ENCODE data around the gene POLA2. TPM values are rescaled to one million over a fixed set of nuclear protein-coding genes. Genes with fewer than 3 reads are reported as not detected.

POLA2 gene
- total RNA-seq, 1 experiment from 2014 or later = 37.7 TPM

- DNase-seq = no peak
- no peak overlapping the region for H3K4me3 Mint-ChIP-seq
Observed at GRCh38 chr11:65310215-65310614, 48.5 kb downstream of the POLA2 start.

More at GRCh38 chr11:65310215-65310614, 48.5 kb downstream of the POLA2 start:
- H4K5ac ChIP-seq (ENCODE audit: insufficient read length, low read depth, low read length) = no peak overlapping the region
- no peak overlapping the region for H3K4me2 ChIP-seq (ENCODE audit: insufficient read depth, insufficient read length, low read length)
- H4K91ac ChIP-seq (ENCODE audit: insufficient read length, low read depth, low read length) = no peak overlapping the region
- no peak overlapping the region for H2BK15ac ChIP-seq (ENCODE audit: low read depth, low read length)
- H3K27me3 ChIP-seq (ENCODE audit: insufficient read depth, low read length) = no peaks in the 10 kb centered on the region; the same call in 1 of the 2 replicates
- H4K8ac ChIP-seq (replicated peaks; ENCODE audit: insufficient read length, low read depth, low read length) = no peak overlapping the region
- Mint-ChIP-seq H3K9me3 (no peaks in the 10 kb centered on the region), H3K4me1 (peaks cover 12 to 21% of the 10 kb centered on the region in 2 experiments), H3K36me3 (ENCODE audit: insufficient read depth in 1 of 3, low read depth in 3 of 3) (peaks cover 0 to 3% (median 2%) of the 10 kb centered on the region in 3 experiments; a peak in 2 of 7 replicates), H3K27me3 (ENCODE audit: low read depth) (peaks cover 55% of the 10 kb centered on the region), H3K27ac (no peak overlapping the region)
- no peaks in the 10 kb centered on the region for H3K79me2 ChIP-seq (ENCODE audit: insufficient read depth, low read length)
- H2BK20ac ChIP-seq (ENCODE audit: low read depth, low read length, poor library complexity, severe bottlenecking) = no peak overlapping the region
- no peak overlapping the region for H3K9ac ChIP-seq (ENCODE audit: extremely low read depth, insufficient read length, low read length)
- H2AFZ ChIP-seq (ENCODE audit: low read length) = no peak overlapping the region
- H2BK120ac ChIP-seq (ENCODE audit: low read depth, low read length, poor library complexity, severe bottlenecking) = no peak overlapping the region
- no peak for TF ChIP-seq CTCF (conservative IDR thresholded peaks at IDR 0.05)
- no peaks in the 10 kb centered on the region for H4K20me1 ChIP-seq (ENCODE audit: control insufficient read depth, insufficient read depth, insufficient read length)
- peaks cover 8% of the 10 kb centered on the region for H3K23me2 ChIP-seq (ENCODE audit: insufficient read length, low read depth, low read length, poor library complexity, severe bottlenecking)
- H3K14ac ChIP-seq (ENCODE audit: insufficient read depth, low read length) = no peak overlapping the region
- no peak overlapping the region for H3T11ph ChIP-seq (ENCODE audit: low read length)
- H3K18ac ChIP-seq (ENCODE audit: insufficient read length, low read depth, low read length) = no peak overlapping the region
- H2AK5ac ChIP-seq (ENCODE audit: insufficient read length, low read length) = no peak overlapping the region
- no peak overlapping the region for H3K56ac ChIP-seq (ENCODE audit: insufficient read length, low read depth, low read length)
- H3K4me1 ChIP-seq (ENCODE audit: insufficient read depth, low read length) = no peaks in the 10 kb centered on the region
- no peaks in the 10 kb centered on the region for H3K9me3 ChIP-seq (ENCODE audit: control insufficient read depth, low read depth, low read length)
- WGBS (ENCODE audit: extremely low coverage, insufficient read length, low lambda C conversion rate) = no CpG with 5 or more reads among the region's 10 CpGs
- no peak overlapping the region for H2BK5ac ChIP-seq (ENCODE audit: insufficient read length, low read length)
- H2BK12ac ChIP-seq (ENCODE audit: insufficient read length, low read depth, low read length) = no peak overlapping the region
- H3K4ac ChIP-seq (ENCODE audit: low read depth, low read length) = no peak overlapping the region
- no peak overlapping the region for H3K23ac ChIP-seq (ENCODE audit: insufficient read length, low read depth, low read length)
- no peak overlapping the region for H3K27ac ChIP-seq (ENCODE audit: insufficient read length, low read depth, low read length)
- H3K79me1 ChIP-seq (ENCODE audit: insufficient read depth, low read depth, low read length, poor library complexity, severe bottlenecking) = no peaks in the 10 kb centered on the region

Data from H9 (cell line).